HG03520 (cell line): Measurements from ENCODE around the gene ZNF385B.
A peak's percentile ranks its signal among the peaks of the same experiment; 100 is the strongest.

Source experiments
- ATAC-seq: cut with Tn5 transposase; IDR thresholded peaks from one replicate; pipeline ENCODE4 v1.9.1; 2021; ENCODE audit warnings: mild to moderate bottlenecking, moderate library complexity; ENCODE audit not compliant: unreplicated experiment

Gene ZNF385B

GRCh38 chr2:179422037-179422643, 439.3 kb downstream of the ZNF385B start:
- ATAC-seq, result peak; percentile 75

- no peak for ATAC-seq
Observed at GRCh38 chr2:179417436-179417949, 443.9 kb downstream of the ZNF385B start.

- ATAC-seq, result no peak
Observed at GRCh38 chr2:179412112-179412511, 449.3 kb downstream of the ZNF385B start.

- peak; percentile 86 for ATAC-seq
Observed at GRCh38 chr2:179410552-179411356, 450.7 kb downstream of the ZNF385B start.

DNA sequence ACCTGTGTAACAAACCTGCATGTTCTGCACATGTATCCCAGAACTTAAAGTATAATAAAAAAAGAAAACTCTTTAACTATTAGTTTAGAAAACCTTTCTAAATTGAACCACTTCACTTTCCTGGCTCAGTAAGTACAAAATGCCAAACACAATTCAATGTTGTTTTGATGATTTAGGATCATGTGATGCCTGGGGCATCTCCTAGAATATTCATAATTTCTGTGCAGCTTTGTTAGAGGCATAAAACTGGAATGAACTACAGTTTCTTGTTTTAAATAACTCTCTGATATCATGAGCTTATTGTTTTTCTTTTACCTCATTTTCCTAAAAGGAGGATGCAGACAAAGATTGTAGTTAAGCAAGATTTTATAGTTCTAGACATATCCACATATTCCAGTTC, 457.8 kb downstream of the ZNF385B start:
- no peak for ATAC-seq

- no peak for ATAC-seq
Observed at GRCh38 chr2:179393481-179393880, 467.9 kb downstream of the ZNF385B start.
